T47D (cell line): Measurements from ENCODE around the gene ASTN2.

Experiments
- DNase-seq, 2 experiments: peaks; one replicate each; pipeline versions ENCODE4 v3.0.0 to v3.0.0-alpha.2; 2011 to 2012; ENCODE audit warnings: low read depth in 1 of 2, low spot score in 1 of 2
- JUND ChIP-seq: IDR thresholded peaks from 2 replicates; pipeline ENCODE4 v1.6.1; 2012; ENCODE audit warnings: low read depth
- in situ Hi-C: cut with HindIII; loops from 2 replicates; pipeline ENCODE4 v1.10.0; 2016; ENCODE audit warnings: low sequenced_read_pairs, low pct_unique_long_range_greater_than_20kb

The ASTN2 gene

DNA sequence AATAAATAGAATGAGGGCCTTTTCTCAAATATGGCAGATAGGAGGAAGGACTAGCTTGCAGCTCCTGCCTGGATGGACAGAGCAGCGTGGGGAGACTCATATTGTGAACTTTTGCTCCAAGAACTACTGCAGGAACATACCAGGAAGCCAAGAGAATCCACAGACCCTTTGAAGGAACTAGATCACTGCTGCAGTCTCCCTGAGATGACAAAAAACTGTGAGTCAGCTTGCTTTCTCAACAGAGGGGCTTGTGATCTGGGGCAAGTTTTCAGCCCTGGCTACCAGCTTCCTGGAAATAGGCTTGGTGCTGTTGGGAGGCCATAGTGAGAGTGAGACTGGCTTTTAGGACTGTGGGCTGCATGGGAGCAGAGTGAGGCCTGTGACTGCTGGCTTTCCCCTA is 898.4 kb downstream of the ASTN2 start:
- no peak for DNase-seq
- no peak for TF ChIP-seq JUND
- in situ Hi-C loops, result no loop called here

DNA sequence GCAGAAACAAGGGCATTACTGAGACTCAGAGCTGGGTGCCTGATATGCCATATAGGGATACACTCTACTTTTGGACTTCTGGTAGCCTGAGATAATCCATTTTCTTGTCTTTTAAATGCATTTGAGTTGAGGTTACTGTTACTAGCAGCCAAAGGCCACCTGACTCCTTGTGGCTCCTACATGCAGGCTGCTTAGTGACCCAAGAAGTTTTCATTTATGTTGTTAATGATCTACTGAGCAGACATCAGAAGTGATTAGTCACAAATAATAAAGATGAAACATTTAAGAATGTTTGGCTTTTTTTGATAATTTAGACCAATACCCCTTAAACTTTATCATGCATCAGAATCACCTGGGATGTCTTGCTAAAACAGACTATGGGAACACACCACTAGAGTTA is 899.3 kb downstream of the ASTN2 start:
- no peak for DNase-seq
- TF ChIP-seq JUND, result no peak
- in situ Hi-C loops, result no loop called here

DNA sequence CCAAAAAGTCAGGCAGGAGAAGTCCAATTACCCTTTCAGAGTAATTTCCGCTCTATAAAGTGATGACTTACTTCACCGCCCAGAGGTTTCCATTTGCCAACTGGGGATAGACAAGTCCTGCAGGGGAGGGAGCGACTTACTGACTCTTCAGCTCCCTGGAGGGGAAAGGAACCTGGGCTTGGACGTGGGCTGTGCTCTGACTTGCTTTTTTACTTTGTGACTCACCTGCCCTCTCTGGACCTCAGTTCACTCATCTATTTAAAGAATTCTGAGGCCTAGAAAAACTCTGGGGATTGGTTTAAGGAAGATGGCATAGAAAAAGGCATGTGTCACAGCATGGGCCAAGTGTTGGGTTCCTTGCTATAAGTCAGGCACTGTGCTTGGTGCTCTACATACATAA is 908.2 kb downstream of the ASTN2 start:
- in situ Hi-C loops, result no loop called here
- no peak for TF ChIP-seq JUND
- no peak for DNase-seq

DNA sequence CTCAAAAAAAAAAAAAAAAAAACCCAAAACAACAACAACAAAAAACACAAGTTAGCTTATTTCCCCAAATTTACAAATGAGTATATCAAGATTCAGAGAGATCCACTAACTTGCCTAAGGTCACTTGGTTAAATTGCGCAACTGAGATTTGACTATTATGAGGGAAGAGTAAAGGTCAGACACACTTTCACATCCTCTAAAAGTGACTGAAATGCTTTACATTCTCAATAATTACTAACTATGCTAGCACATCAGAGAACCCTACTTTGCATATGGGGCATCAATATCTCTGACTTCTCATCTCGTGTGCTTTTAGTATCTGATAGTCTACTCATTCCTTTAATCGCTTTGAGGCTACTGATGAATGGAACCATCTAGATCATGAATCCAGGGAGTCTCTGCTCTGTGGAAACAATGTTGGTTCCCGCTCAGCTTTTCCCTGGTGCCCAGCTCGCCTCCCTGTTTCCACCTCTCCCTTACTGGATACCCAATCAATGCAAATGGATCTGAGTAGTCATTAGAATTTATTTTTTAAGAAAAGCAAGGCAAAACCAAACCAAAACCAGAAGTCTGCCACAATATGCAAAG is 909.9 kb downstream of the ASTN2 start:
- TF ChIP-seq JUND, result no peak

DNA sequence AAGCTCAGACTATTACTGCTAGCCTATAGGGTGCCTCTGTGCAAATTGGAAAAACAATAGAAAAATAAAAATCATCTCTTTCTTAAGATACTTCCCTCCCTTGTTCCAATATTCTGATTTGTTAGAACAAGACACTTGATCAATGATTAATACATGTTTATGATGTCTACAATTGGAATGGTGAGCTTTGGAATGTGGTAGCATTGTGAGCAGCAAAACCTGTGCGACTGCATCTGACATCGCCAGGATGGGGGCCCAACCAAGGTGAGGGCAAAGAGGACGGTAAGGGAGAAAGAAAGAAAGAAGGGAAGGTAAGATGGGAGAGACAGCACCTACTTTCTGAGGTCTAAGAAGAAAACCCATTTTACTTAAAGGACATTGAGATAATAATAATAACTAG is 910.8 kb downstream of the ASTN2 start:
- DNase-seq, result peak in 1 of 2 experiments; percentile 20
- TF ChIP-seq JUND, result no peak
- in situ Hi-C loops, result no loop called here

More for the DNA sequence above, 909.9 kb downstream of the ASTN2 start:
- in situ Hi-C loops, result no loop called here
- no peak for DNase-seq

DNA sequence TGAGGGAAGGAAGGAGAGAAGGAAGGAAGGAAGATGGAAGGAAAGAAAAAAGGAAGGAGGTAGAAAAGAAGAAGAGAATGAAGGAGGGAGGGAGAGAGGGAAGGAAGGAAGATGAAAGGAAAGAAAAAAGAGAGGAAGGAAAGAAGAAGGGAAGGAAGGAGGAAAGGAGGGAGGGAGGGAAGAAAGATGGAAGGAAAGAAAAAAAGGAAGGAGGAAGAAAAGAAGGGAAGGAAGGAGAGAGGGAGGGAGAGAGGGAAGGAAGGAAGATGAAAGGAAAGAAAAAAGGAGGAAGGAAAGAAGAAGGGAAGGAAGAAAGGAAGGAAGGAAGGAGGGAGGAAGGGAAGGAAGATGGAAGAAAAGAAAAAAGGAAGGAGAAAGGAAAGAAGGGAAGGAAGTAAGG is 912.1 kb downstream of the ASTN2 start:
- in situ Hi-C loops, result no loop called here
- DNase-seq, result no peak
- TF ChIP-seq JUND, result no peak

DNA sequence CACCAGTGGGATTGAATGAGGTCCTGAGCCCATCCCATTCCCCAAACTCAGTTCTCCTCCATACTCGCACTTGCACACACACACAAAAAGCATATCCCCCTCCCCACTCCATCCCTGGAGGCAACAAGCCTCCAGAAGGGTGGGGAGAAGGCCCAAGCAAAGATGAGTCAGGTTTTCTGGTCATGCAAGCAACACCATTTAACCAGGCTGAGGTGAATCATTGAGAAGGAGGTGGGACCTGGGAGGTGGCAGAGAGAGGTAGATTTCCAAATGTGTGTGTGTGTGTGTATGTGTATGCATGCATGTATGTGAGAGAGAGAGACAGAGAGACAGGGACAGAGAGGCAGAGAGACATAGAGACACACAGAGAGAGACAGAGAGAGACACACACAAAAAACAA is 913.0 kb downstream of the ASTN2 start:
- TF ChIP-seq JUND, result no peak
- no peak for DNase-seq
- in situ Hi-C loops, result no loop called here

DNA sequence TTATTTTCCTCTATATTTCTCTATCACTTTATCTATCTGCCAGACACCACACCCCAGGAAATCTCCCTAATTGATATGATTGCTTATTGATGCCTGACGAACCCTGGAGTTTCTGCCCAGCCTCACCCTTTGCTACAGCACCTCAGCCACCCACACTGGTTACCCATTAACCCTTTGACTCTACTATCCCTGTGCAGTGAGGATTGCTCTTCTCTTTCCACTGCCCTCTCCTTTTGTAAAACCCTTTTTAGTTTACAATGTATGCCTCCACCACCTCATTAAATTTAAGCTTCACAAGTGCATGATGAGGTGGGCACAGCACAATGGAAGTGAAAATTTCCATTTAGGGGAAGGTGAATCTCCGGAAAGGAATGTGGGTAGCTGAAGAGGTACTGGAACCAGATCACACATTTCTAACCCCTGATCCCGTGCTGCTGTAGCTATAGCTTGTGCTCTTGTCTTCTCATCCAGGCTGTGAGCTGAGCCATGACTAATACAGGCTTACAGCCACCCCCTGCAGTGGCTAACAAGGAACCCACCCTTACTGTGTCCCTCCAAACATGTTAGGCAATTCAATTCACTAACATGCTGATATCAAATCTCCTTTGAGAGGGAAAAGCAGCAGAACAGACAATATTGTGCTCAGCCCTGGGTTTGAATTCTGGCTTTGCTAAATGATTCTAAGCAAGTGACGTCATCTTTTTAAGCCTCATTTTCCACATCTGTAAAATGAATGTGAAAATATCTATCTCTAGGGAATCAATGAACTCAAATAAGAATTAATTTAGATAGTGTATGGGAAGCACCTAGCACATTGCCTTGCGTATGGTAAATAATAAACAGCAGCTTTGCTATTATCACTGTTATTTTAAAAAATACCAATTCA is 914.6 kb downstream of the ASTN2 start:
- no peak for DNase-seq
- in situ Hi-C loops, result no loop called here
- TF ChIP-seq JUND, result no peak

DNA sequence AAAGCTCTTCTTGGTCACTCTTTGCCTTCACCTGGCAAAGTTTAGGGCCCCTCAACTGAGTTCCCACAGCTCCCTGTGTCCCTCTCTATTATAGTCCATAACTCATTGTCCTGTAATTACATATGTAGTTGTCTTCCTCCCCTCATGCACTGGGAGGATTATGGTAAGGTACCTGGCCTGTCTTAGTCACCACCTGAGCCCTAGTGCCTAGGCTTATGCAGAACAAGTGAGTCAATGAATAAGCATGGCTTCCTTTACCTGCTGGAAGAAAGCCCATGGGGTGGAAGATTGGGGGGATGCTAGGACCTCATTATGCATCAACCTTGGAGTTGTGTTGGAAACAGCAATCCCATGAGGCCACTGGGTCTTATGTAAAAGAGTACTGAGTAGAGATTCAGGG is 915.4 kb downstream of the ASTN2 start:
- TF ChIP-seq JUND, result no peak
- in situ Hi-C loops, result no loop called here

DNA sequence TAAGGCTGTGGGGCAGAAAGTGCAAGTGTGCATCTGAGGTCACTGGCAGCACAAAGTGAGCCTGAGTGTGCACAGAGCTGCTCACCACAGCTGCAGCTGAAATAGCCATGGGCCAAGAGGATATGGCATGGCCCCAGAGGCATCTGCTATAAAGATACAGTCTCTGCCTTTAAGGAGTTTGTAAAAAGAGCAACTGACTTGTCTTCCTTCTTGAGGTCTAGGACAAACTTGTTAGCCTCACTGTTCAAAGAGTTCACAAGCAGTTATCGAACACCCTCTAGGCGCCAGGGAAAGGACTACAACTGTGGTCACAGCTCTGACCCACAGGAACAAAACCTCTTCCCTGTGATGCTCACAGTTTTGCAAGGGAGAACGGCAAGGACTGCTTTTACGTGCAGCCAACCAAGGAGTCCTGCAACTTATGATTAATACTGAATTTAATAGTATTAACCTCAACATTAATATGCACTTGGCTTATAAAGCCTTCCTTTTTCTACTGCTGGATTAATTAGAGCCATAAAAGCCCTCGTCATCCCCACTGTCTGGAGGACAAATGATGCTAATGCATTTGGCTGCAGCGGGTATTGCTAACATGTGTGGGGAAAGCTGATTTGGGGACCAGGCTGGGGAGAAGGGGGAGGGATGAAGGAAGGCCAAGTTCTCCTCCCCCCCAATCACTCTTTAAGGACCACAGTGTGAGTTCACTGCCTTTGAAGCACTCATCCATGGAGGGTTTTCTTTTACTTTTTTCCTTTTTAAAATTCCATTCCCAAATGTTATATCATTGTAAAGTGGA is 917.6 kb downstream of the ASTN2 start:
- no peak for TF ChIP-seq JUND
- peak in 1 of 2 experiments; percentile 33 for DNase-seq
- in situ Hi-C loops, result no loop called here

More for the DNA sequence above, 915.4 kb downstream of the ASTN2 start:
- no peak for DNase-seq

DNA sequence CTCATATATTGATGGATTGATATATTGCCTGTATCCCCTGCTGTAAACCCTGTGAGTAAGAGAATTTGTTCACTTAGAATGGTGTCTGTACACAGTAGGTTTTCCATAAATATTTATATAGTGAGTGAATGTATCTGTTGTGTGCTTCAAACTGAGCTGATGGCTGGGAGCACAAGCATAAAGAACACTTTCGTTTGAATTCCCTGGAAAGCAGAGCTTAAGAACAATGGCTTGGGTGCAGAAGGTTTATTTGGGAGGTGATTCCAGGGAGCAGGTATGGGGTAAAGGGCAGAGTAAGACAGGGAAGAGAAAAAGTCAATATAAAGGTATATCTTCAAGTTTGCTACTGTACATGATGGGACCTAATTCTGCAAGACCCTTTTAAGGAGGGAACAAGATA is 918.7 kb downstream of the ASTN2 start:
- TF ChIP-seq JUND, result no peak
- no peak for DNase-seq
- in situ Hi-C loops, result no loop called here

DNA sequence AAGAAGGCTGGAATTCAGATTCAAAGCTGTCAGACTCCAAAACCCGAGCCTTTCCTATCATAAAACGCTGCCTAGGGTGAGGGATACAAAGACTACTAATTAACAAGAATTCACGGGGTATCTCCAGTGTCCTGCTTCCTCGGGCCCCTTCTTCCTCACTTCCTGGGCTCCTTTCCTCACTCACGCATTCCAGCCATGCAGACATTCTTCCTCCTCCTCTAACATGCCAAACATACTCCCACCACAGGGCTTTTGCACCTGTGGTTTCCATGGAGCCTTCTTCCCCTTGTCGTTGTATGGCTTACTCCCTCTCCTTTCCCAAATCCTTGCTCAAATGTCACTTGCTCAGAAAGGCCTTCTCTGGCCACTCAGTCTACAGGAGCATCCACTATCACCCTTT is 919.1 kb downstream of the ASTN2 start:
- in situ Hi-C loops, result no loop called here
- DNase-seq, result no peak
- no peak for TF ChIP-seq JUND
